ENCODE results near the gene HIBCH.

HIBCH gene

GRCh38 chr2:190185380-190185779, 134.2 kb downstream of the HIBCH start:
- H3K27me3 ChIP-seq (ENCODE audit: insufficient read depth, poor library complexity, severe bottlenecking): no peaks in the 10 kb centered on the region
- no peak overlapping the region for H3K27ac ChIP-seq (replicated peaks)
- TF ChIP-seq CTCF (IDR thresholded peaks at IDR 0.05; ENCODE audit: insufficient read depth, low read length) (no peak), POLR2AphosphoS5 (IDR thresholded peaks at IDR 0.05; ENCODE audit: low read depth) (no peak), SPI1 (IDR thresholded peaks at IDR 0.05; ENCODE audit: borderline replicate concordance, low read depth) (no peak), GABPA (IDR thresholded peaks at IDR 0.05; ENCODE audit: low read depth) (no peak), REST (IDR thresholded peaks at IDR 0.05; ENCODE audit: insufficient replicate concordance, low read depth) (no peak)
- no peak overlapping the region for H3K4me3 ChIP-seq (replicated peaks; ENCODE audit: insufficient read depth, low read length)
- no peak for DNase-seq (ENCODE audit: low read depth in 1 of 2, low spot score in 1 of 2)

GRCh38 chr2:190184460-190184859, 135.2 kb downstream of the HIBCH start:
- Histone ChIP-seq H3K27ac (replicated peaks) (no peak overlapping the region), H3K27me3 (ENCODE audit: insufficient read depth, poor library complexity, severe bottlenecking) (no peaks in the 10 kb centered on the region), H3K4me3 (replicated peaks; ENCODE audit: insufficient read depth, low read length) (no peak overlapping the region)
- no peak for TF ChIP-seq CTCF (IDR thresholded peaks at IDR 0.05; ENCODE audit: insufficient read depth, low read length)
- no peak for TF ChIP-seq GABPA (IDR thresholded peaks at IDR 0.05; ENCODE audit: low read depth)
- TF ChIP-seq SPI1 (IDR thresholded peaks at IDR 0.05; ENCODE audit: borderline replicate concordance, low read depth): no peak
- no peak for TF ChIP-seq REST (IDR thresholded peaks at IDR 0.05; ENCODE audit: insufficient replicate concordance, low read depth)
- TF ChIP-seq POLR2AphosphoS5 (IDR thresholded peaks at IDR 0.05; ENCODE audit: low read depth): no peak
- no peak for DNase-seq (ENCODE audit: low read depth in 1 of 2, low spot score in 1 of 2)

- no peak overlapping the region for H3K27ac ChIP-seq (replicated peaks)
- no peak overlapping the region for H3K4me3 ChIP-seq (replicated peaks; ENCODE audit: insufficient read depth, low read length)
- no peak for TF ChIP-seq CTCF (IDR thresholded peaks at IDR 0.05; ENCODE audit: insufficient read depth, low read length)
- TF ChIP-seq REST (IDR thresholded peaks at IDR 0.05; ENCODE audit: insufficient replicate concordance, low read depth): no peak
- TF ChIP-seq SPI1 (IDR thresholded peaks at IDR 0.05; ENCODE audit: borderline replicate concordance, low read depth): no peak
- no peak for TF ChIP-seq POLR2AphosphoS5 (IDR thresholded peaks at IDR 0.05; ENCODE audit: low read depth)
- TF ChIP-seq GABPA (IDR thresholded peaks at IDR 0.05; ENCODE audit: low read depth): no peak
- no peaks in the 10 kb centered on the region for H3K27me3 ChIP-seq (ENCODE audit: insufficient read depth, poor library complexity, severe bottlenecking)
- DNase-seq (ENCODE audit: low read depth in 1 of 2, low spot score in 1 of 2): no peak
These were observed 136.1 kb downstream of the HIBCH start for GRCh38 chr2:190183539-190183938.

Data from HL-60 (cell line).